LNCAP (cell line): Measurements from ENCODE around the gene TST.

Experiments
- TF ChIP-seq, protein P1 (sequence below): fragments of 450-650 bp; IDR thresholded peaks from 2 replicates; pipeline ENCODE4 v1.5.1; 2017; ENCODE audit warnings: mild to moderate bottlenecking

TST gene

DNA sequence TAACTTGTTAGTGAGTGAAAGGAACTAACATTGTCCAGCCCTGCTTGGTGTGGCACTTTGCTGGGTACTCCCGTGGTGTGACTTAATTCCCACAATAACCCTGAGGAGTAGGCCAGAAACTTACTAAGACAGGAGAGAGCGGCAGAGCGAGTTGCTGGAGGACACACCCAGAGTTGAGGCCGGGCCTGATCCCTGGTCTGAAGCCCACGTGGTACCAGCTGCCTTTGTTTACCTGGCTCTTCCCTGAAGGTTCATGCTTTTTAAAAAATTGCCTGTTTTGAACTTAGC lies 889 bp upstream of the TST start:
- TF ChIP-seq, protein P1, sequence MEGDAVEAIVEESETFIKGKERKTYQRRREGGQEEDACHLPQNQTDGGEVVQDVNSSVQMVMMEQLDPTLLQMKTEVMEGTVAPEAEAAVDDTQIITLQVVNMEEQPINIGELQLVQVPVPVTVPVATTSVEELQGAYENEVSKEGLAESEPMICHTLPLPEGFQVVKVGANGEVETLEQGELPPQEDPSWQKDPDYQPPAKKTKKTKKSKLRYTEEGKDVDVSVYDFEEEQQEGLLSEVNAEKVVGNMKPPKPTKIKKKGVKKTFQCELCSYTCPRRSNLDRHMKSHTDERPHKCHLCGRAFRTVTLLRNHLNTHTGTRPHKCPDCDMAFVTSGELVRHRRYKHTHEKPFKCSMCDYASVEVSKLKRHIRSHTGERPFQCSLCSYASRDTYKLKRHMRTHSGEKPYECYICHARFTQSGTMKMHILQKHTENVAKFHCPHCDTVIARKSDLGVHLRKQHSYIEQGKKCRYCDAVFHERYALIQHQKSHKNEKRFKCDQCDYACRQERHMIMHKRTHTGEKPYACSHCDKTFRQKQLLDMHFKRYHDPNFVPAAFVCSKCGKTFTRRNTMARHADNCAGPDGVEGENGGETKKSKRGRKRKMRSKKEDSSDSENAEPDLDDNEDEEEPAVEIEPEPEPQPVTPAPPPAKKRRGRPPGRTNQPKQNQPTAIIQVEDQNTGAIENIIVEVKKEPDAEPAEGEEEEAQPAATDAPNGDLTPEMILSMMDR, result no peak

DNA sequence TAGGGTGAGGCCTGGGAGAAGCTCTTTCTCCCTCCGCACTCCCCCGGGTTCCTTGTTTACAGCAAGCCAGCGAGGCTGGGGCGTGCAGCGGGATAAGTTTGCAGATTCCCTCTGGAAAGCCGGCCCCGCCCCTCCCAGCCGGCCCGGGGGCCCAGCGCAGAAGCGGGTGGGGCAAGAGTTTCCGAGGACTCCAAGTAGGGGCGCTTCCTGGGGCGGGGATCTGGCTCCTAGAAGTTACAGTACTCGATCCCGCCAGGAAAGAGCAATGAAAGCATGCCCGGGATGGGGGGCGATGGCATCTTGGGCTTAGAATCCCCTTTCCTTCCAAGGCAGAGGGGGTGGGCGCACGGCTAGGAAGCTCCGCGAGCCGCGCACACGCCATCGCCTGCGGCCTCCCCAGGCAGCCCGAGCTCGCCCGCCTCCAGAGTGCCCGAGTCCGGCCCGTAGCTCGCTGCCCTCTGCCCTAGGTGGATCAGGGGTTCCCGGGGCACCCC lies 385 bp downstream of the TST start:
- TF ChIP-seq, protein P1, result no peak

DNA sequence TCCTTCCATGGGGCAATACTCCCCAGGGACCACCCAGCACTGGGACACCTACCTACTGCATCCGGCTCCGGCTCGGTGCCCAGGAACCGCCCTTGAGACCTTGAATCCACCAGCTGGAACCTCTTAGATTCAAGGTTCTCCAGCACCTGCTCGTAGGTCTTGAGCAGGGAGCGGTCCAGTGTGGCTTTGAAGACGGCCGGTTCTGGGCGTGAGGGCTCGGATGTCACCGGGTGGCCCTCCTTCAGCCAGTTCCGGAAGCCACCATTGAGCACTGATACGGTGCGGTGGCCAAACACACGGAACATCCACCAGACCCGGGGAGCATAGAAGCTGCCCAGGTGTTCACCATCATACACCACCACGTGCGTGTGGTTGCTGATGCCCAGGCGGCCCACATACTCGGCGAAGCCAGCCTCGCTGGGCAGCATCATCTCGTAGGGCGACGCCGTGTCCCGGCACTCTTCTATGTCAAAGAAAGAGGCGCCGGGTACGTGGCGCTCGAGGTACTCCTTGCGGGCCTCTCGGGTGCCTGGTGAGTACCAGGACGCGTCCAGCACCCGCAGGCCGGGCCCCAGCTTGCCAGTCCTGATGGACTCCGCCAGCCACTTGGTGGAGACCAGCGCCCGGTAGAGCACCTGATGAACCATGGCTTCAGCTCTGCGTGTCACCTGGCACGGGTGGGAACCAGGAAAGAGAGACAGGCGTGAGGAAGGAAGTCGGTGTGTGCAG lies 997 bp downstream of the TST start:
- TF ChIP-seq, protein P1, result no peak

DNA sequence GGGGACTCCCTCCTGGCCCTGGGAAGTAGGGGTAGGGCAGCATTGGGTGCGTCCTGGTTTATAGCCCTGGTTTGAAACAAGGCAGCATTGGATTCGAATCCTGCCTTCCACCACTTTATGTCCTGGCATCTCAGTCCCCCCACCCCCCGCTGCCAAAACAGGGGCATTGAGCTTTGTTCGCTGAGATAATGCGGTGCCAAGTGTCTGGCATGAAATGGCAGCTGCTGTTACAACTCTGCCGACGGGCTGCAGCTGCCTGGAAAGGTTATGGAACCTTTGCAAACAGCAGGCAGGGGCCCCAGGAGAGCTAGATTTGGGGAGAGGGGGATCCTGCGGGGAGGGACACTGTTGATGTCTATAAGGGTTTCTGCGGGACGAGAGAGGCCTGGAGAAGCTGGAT lies 1.9 kb downstream of the TST start:
- TF ChIP-seq, protein P1, result no peak

DNA sequence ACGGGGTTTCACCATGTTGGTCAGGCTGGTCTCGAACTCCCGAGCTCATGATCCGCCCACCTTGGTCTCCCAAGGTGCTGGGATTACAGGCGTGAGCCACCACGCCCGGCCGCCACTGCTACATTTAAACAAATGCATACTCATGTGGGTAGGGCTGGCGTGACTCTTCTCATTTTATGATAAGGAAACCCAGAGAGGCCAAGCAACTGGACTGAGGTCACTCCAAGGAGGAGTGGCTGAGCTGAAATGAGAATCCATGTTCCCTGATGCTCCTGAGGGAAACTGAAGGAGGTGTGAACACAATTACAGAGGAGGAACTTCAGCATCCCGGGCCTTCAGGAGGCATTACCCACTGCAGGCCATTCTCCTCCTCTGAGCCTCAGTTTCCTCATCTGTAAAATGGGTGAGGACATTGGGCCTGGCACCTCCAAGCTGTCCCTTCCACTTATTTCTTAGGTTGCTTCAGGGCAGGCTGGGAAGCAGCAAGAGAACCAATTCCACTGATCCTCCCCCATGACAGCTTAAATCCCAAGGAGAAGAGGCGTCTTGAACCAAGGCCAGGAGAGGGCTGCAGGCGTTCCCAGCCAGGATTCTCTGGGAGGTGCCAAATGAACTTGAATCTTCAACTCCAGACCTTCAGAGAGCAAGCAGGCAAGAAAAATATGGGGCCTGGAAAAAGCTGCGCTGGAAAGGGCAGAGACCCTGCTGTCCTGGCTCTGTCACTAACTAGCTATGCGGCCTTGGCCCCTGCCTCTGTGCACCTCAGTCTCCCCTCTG lies 2.9 kb downstream of the TST start:
- TF ChIP-seq, protein P1, result no peak

DNA sequence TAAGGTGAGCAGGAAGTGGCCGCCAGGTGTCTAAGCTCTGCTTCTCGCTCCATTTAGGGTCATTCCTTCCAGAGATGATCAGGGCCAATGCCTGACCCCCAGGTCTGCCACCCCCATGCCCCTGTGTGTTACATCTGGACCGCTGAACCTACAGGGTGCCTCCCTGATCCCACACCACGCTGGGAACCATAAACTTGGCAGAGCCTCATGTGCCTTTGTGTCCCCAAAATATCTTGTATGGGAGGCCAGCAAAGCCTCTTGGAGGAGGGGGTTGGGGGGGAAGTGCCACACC lies 3.7 kb downstream of the TST start:
- TF ChIP-seq, protein P1, result no peak

DNA sequence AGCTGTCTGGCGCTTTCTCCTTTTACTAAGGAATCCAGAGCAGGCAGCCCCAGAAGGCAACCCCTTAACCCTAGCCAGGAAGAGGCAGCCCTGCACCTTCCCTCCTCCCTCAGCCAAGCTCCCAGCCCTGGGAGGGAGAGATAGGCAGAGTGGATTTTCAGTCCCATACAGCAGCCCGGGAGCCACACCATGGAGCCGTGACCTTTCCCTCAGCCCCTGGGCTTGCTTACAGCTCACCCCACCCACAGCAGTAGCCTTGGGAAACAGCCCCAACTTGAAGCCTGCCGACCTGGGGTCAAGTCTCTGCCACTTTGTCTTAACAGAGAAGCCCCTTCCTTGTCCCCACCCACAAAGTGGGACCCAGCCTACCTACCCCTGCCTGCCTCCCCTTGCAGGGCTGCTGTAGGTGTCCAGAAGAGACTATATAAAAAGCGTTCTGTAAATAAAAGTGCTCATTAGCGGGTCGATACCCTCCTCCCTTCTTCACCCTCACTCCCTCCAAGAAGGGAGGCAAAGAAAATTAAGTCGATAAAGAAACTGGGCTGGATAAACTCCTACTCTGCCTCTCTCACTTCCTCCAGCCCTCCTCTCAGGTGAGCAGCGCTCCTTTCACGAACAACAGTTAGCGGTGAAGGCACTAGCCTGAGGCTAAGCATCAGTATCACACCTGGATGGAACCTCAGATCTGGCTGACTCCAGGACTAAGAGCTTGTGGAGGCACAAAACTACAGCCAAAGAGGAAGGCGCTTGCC lies 4.2 kb downstream of the TST start:
- TF ChIP-seq, protein P1, result no peak
